Body of pancreas (tissue), 4 donors: Measurements from ENCODE around the gene NODAL.

Experiments
- POLR2A ChIP-seq, 3 donors: fragments of 450-650 bp; IDR thresholded peaks; one replicate each; pipeline ENCODE4 v1.6.1; 2016; ENCODE audit warnings: antibody characterized with exemption in 3 of 3, mild to moderate bottlenecking in 2 of 3
- TF ChIP-seq, protein P1 (sequence below), 7 experiments: fragments of 450-650 bp in 4 of 7; fragments of 200-600 bp in 3 of 7; sonication (generic) in 3 of 7; IDR thresholded peaks; one replicate each; pipeline ENCODE4 v1.5.1; 2016 to 2019; ENCODE audit warnings: antibody characterized with exemption in 7 of 7

- TF ChIP-seq, protein P1, sequence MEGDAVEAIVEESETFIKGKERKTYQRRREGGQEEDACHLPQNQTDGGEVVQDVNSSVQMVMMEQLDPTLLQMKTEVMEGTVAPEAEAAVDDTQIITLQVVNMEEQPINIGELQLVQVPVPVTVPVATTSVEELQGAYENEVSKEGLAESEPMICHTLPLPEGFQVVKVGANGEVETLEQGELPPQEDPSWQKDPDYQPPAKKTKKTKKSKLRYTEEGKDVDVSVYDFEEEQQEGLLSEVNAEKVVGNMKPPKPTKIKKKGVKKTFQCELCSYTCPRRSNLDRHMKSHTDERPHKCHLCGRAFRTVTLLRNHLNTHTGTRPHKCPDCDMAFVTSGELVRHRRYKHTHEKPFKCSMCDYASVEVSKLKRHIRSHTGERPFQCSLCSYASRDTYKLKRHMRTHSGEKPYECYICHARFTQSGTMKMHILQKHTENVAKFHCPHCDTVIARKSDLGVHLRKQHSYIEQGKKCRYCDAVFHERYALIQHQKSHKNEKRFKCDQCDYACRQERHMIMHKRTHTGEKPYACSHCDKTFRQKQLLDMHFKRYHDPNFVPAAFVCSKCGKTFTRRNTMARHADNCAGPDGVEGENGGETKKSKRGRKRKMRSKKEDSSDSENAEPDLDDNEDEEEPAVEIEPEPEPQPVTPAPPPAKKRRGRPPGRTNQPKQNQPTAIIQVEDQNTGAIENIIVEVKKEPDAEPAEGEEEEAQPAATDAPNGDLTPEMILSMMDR (IDR thresholded peaks at IDR 0.05), result no peak
- no peak for TF ChIP-seq POLR2A (IDR thresholded peaks at IDR 0.05)
Observed at GRCh38 chr10:70418713-70419112, 22.8 kb downstream of the NODAL start.
